HG03135 (cell line): ENCODE results near the gene WNT9B.

Experiments
- ATAC-seq: cut with Tn5 transposase; IDR thresholded peaks from one replicate; pipeline ENCODE4 v1.9.1; 2021; ENCODE audit warnings: mild to moderate bottlenecking, moderate library complexity; ENCODE audit not compliant: unreplicated experiment

The WNT9B gene

GRCh38 chr17:46879101-46879500 lies 27.7 kb downstream of the WNT9B start:
- no peak for ATAC-seq

GRCh38 chr17:46881015-46881414 lies 29.6 kb downstream of the WNT9B start:
- no peak for ATAC-seq

DNA sequence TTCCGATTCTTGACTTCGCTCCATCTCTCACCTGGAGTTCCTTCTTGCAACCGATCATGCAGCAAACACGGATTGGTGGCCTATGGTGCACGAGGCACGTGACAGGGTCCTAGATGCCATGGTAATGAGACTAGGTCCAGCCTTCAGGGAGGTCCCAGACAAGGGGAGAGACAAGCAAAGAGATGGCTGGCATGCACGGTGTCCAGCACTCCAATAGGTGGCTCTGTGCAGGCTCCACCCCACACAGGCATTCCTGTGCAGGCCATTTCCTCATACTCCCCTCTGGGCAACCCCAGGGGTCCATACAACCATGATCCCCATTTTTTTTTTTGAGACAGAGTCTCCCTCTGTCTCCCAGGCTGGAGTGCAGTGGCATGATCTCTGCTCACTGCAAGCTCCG lies 31.3 kb downstream of the WNT9B start:
- no peak for ATAC-seq

DNA sequence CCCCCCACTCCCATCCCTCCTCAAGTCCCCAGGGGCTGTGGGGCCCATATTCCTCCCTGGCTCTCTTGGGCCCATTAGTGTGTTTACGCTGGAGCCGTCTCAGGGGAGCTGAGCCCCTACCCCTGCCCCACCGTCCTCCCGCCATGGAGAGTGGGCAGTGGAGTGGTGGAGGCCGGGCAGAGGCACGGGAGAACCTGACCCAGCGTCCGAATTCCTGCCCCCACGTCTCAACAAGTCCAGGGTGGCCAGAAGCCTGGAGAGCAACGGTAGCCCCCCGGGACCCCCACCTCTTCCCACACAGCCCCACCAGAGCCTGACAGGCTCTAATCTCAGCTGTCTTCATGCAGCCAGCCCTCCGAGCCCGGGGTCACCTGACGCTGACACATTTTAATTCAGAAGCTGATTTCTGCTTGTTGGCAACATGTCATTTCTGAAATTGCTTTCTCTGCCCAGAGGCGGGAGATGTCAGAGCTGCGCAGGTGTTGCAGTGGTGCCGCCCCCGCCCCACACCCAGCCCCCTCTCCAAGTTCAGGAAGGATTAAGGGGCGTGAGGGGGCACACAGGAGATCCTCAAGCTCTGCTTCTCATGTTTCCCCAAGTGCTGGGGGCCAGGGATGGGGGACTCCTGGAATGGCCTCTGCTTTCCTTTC lies 32.6 kb downstream of the WNT9B start:
- no peak for ATAC-seq

- ATAC-seq: no peak
Measured at GRCh38 chr17:46884552-46884951, 33.2 kb downstream of the WNT9B start.

DNA sequence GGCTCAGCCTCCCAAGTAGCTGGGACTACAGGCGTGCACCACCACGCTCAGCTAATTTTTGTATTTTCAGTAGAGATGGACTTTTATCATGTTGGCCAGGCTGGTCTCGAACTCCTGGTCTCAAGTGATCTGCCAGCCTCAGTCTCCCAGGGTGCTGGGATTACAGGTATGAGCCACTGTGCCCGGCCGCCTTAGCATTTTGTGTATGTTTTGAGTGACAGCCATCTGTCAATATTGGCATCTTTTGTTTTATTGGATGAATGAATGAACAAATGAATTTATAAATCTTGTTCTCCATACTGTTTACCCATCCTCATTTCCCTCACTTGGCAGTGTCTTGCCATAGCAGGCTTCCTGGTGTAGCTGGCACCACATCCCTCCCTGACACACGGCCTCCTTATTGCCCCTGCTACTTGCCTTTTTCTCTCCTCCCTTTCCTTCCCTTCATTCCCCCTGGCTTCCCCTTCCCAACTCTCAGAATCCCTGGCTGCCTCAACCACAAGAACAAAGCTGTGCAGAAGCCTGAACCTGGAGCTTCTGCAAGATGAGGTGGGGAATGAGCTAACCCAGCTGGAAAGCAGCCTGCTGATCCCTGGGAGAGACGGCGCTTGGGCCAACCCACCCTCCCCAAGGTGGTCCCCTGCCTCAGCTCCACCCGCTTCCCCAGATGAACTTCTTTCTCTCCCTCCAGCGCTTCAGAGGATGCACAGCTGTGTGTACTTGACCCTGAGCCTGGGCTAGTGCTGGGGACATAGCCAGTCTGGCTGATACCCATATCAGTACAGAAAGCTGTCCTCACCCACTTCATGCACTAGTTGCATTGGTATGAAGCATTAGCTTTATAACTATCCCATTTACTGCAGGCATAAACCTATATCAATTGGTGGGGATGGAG lies 34.3 kb downstream of the WNT9B start:
- no peak for ATAC-seq

DNA sequence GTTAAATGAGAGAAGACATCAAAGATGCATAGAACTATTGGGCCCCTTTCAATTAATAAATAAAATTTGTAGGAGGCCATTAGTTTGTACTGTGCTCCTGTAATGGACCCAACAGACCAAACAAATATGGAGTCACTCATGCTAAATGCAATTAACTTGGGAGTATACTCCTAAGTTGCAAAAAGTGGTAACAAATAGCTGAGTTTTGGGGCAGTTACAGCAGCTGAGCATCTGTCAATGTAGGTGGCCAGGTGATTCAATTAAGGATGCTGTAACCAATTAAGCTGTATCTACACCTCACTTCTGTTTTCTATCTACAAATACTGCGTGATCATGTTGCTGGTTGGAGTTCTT lies 34.9 kb downstream of the WNT9B start:
- ATAC-seq: no peak

DNA sequence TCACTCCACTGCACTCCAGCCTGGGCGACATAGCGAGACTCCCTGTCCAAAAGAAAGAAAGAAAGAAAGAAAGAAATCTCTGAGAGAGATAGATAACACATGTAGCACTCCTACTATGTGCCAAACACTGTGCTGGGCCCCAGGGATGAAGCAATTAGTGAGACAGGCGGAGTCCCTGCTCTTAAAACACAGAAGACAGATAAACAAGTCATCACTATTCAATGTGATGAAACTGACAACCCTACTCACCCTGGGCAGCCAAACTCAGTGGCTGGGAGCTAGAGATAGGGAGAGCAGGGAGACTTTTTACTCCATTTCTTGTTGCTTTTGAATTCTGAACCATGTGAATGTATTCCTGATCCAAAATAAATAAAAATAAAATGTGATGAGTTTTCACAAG lies 36.3 kb downstream of the WNT9B start:
- no peak for ATAC-seq

DNA sequence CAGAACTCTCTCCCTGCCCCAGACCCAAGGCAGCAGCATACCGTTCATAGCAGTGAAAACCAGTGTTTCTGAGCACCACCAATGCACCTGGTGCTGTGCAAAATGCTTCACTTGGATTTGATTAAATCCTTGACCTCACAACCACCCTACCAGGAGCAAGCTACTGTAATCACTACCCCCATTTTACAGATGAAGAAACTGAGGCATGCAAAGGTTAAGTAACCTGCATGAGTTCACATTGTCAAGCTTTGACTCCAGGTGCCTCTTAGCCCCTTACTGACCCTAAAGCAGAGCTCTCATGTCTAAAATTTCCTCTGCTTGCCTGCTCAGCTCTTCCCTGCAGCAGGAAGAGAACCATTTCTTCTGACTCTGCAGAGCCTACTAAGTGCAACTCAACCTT lies 37.3 kb downstream of the WNT9B start:
- no peak for ATAC-seq

DNA sequence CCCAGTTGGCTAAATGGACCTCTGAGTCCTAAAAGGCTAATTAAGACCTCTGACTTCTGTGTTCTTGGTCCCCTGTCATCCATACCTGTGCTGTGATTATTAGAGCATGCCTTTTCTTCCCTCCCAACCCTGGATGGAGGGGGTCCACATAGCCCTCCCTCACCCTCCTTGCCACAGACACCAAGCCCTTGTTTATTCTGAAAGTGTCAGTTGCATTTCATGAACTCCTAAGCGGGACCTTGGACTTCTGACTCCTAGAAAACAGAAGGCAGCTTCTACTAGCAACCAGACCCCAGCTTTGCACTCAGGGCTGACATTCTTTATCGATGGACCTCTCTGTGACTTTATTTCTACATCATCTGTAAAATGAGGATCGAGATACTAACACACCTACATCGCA lies 38.1 kb downstream of the WNT9B start:
- no peak for ATAC-seq

DNA sequence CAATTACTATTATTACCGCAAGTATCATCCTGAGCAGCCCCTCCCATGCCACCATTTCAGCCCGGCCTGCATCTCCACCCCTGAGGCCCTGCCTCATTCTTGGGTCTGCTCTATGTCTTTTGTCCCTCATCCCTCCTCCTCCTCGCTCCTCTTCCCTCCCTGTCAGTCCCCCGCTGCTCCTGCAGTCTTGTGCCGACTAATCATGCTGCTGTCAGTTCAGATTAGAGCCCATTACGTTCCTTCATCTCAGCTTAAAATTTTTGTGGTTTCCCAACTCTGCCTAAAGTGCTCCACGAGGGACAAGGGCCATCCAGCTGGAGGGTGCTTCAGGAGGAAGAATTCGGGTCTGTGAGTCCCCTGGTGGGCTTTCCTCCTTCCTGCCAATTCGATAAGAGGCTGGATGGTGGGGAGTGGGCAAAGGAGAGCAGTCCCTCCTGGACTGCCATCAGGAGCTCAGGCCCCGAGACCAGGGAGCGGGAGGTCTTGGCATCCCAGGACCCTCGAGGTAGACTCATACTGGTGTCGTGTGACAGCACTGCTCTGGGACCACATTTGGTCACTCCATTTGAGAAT lies 38.7 kb downstream of the WNT9B start:
- ATAC-seq: no peak

GRCh38 chr17:46890638-46891037 lies 39.3 kb downstream of the WNT9B start:
- ATAC-seq: no peak

- ATAC-seq: no peak
Measured at GRCh38 chr17:46892192-46892703, 40.9 kb downstream of the WNT9B start.

DNA sequence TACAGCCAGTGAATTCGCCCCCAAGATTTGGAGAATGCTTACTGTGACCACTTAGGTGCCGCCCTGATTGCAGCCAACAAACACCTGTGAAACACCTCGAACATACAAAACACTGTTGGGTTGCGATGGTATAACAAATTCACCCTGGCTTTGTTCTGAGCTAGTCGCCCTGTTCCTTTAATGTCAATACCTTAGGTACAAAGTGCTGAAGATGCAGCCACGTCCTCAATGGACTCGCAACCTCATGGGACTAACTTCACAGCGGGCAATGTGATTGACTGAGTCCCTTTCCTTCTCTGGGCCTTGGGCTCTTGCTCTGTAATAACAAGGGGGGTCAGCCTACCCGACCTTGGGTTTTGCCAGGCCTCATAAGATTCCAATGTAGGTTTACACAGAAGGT lies 42.6 kb downstream of the WNT9B start:
- ATAC-seq: no peak

- ATAC-seq: no peak
Measured at GRCh38 chr17:46894476-46895151, 43.2 kb downstream of the WNT9B start.

DNA sequence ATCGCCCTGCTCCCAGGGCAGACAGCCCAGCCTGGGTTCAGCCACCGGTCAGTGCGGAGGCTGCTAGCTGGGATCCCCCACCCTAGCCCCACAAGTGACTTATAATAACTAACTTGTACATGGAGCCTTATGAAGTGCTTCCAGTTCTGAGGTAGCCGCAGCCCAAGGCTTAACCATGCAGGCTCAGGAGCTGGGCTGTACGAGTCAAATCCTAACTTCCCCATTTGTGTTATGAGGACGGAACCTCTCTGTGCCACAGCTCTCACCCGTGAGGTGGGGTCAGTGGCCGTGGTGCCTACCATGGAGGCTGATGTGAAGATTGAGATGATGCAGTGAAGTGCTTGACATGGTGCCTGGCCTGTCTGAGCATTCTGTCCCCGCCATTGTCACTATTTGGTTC lies 43.8 kb downstream of the WNT9B start:
- no peak for ATAC-seq

DNA sequence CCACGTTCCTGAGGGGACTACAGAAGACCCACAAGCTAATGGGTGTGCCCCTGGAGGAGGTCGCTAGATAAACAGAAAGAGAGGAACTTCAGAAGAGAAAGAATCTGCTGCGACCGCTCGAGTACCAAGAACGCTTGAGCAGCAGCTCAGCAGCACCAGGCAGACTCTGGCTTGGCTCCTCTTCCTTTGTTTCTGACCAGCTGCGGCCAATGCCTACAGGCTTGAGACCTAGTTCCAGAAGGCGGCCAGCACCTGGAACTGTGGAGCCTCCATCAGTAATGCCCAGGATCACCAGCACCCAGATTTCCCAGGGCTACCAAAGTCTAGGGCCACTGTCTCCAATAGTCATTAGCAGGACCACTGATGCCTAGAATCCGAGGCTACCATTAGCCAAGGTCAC lies 45.6 kb downstream of the WNT9B start:
- ATAC-seq: no peak

DNA sequence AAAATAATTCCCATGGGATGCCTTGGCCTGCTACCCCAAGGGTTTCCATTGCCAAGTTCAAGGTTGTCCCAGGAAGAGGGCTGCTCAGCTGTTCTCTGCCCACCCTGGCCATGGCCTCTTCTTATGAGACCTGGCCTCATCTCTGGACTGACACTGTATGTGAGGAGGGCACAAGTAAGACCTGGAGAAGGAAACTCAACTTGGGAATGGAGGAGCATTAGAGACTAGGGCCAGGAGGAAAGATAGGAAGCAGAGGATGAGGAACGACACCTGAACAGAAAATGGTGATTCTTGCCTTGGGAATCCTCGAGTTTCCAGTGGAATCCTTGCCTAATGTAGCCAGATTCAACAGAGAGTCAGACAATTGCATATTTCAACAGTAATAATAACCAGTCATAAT lies 47.0 kb downstream of the WNT9B start:
- no peak for ATAC-seq

GRCh38 chr17:46898860-46899259 lies 47.5 kb downstream of the WNT9B start:
- ATAC-seq: no peak

DNA sequence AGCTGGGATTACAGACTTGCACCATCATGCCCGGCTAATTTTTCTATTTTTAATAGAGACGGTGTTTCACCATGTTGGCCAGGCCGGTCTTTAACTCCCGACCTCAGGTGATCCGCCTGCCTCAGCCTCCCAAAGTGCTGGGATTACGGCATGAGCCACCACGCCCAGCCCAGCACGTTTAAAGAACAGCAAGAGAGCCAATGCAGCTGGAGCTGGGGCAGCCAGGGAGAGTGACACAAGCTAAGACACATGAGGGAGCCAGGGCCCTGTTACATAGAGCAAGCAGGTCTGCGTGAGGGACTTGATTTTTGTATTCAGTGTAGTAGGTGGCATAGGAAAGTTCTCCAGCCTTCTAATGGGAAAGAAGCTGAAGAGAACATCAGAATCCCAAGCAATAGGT lies 49.9 kb downstream of the WNT9B start:
- ATAC-seq: no peak
